ENCODE measurements around the gene PRSS8.
"Not testable (repeated sequence)": the region's sequence is repeated elsewhere in the genome, so short reads cannot be mapped to it uniquely, and the experiment has no call there.

Gene PRSS8

DNA sequence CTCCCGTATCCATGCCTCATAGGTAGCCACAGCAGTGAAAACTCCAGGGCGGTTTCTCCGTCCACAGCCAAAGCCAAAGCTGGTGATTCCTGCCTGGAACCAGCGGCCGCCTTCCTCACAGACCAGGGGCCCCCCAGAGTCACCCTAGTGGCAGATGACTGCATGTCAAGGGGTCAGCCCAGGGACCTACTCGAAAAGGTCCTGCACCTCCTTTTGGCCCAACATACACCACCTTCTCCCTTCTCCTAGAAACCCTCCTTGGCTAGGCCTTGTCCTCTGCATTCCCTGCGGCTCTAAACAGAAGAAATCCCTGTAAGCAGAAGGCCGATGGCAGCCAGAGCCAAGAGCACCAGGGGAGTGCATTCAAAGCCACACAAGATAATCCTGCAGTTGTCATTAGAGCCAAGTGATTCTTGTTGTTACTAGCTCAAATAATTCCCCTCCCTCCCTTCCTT, 8.2 kb upstream of the PRSS8 start:
- no peak for DNase-seq

DNA sequence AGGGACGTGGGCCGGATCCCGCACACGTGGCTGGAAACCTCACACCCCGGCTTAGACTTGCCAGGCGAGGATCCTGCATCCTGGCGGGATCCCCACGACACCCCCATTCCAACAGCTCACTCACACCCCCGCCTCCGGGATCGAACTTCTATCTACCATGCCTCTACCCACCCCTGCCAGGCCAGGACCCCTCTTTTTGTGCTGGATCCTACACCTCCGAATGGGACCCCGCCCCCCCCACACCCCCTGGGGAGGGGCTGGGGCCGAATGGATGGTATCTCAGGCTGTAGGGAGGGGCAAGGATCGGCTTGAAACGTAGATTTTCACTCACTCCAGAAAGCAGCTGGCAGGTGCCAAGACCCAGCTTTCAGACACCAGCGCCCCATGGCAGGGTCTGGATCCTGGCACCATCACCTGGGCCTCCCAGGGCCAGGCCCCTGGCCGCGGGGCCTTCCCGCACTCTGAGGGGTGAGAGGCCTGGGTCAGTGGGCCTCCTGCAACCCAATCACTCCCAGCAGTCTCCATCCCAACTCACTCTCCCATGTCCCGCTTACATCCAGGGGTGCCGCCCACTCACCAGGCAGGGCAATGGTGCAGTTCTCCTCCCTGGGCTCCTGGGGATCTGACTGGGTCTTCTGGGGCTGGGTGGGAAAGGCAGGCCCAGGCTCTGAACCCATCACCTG, 7.6 kb upstream of the PRSS8 start:
- DNase-seq = no peak

DNA sequence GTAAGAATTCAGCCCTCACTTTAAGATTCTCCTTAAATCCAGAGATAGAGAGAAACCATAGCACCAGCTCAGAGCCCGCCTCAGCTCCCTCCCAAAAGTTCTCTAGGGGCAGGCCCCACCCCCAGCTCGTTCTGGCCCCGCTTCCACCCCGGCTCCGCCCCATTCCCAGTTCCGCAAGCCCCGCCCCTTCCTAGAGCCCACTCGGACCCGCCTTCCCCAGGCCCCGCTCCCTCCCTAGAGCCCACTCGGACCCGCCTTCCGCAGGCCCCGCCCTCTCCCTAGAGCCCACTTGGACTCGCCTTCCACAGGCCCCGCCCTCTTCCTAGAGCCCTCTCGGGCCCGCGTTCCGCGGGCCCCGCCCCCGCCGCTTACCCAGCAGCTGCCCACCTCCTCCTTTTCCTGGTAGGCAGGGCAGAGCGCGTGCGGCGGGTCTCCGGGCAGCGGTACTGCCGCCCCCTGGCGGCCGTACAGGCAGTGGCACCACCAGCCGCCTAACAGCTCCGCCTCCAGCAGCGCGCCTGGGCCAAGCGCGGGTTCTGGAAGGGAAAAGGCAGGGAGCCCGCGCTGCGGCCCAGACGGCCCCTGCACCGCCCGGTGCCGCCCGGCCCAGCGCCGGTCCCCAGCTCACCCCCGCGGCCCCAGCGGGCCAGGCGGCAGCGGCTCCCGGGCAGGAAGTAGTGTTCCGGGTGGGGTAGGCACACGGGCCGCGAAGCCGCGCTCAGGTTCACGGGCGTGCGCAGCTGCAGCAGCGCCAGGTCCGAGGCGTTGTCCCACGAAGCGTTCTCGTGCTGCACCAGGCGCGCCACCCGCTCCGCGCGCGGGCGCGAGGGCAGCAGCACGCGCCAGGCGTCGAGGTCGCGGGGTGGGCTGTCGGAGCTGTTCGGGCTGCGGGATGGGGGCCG, 6.8 kb upstream of the PRSS8 start:
- DNase-seq = peak; percentile 97

DNA sequence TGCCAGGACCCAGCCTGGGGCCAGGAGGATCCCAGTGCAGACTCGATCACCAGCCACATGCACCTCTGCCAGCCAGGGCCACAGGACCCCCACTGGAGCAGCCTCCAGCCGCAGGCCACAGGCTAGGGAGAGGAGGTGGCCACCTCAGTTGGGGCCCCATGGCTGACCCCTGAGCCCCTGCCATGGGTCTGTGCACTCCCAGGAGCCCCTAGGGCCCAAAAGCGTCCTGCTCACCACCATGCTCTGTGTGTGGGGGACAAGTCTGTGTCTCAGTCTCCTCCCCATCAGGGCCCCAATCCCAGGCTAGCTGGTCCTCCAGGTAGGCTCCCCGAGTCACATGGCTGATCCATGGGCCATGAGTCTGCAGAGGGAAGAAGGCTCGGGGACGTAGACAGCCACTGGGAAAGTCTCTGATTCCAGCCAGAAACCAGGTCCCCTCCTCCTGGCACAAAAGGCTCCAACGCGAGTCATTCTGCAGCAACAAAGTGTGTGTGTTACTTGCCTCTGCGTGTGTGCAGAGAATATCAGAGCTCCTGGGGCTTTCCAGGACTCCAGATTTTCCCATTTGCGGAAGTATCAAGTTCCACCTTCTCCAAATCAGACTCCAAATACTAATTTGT, 6.1 kb upstream of the PRSS8 start:
- peak; percentile 81 for DNase-seq

GRCh38 chr16:31141071-31141469, 5.5 kb upstream of the PRSS8 start:
- DNase-seq = not testable (repeated sequence)

- DNase-seq = no peak
These were observed 3.4 kb upstream of the PRSS8 start for GRCh38 chr16:31138621-31139578.

GRCh38 chr16:31136822-31137499, 1.4 kb upstream of the PRSS8 start:
- DNase-seq = not testable (repeated sequence)

GRCh38 chr16:31136287-31136662, 748 bp upstream of the PRSS8 start:
- DNase-seq = no peak

DNA sequence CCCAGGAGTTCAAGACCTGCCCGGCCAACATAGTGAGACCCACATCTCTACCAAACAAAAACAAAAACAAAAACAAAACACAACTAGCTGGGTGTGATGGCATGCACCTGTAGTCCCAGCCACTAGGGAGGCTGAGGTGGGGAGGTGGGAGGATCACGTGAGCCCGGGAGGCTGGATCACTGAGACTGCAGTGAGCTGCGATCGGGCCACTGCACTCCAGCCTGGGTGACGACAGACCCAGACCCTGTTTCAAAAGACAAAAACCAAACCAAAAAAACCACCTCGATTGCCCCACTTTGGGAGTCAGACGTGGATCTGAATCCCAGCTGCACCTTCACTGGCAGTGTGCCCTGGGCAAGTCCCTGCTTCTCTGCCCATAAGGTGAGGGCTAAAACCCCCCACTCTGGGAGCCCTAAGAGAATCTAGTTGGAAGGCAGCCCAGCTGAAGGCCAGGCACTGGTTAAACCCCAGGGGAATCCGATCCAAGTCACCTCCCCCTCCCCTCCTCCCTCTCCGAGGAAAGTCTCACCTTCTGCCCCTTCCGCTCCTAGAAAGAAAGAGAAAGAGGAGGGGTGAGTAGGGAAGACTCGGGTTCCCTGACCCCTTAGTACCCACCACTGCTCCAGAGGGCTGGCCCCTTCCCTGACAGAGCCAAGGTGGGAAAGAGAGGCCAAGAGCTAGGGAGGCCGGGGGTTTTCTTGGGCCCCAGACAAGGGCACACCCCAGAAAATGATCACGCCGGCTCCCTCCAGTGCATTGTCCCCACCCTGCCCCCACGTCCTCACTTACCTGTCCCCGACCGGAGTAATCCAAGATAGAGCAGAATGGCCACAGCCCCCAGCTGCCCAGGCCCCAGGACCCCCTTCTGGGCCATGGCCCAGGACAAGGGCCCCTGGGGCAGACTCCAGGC, 647 bp downstream of the PRSS8 start:
- no peak for DNase-seq

- DNase-seq = no peak
These were observed 1.4 kb downstream of the PRSS8 start for GRCh38 chr16:31134091-31134571.

- DNase-seq = no peak
These were observed 2.5 kb downstream of the PRSS8 start for GRCh38 chr16:31133046-31133501.

- DNase-seq = no peak
These were observed 3.1 kb downstream of the PRSS8 start for GRCh38 chr16:31132303-31132979.

DNA sequence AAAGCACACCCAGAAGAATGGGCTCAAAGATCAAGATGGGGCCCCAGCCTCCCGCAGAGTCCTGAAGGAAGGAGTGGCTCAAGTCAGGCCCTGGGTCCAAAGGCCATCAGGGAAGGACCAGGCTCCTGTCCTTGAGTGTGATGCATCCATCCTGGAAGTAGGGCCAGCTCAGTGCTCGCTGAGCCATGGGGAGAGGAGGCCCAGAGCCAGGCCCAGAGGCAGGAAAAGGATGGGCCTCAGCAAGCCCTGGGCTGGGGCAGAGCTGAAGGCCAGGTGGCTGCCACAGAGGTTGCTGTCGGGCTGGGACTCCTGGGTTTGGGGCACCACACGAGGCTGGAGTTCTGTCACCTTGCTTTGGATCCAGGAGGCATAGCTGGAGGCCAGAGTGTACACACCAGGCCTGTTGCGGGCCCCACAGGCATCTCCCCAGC, 3.7 kb downstream of the PRSS8 start:
- no peak for DNase-seq

- no peak for DNase-seq
These were observed 4.1 kb downstream of the PRSS8 start for GRCh38 chr16:31131416-31131815.

GRCh38 chr16:31130899-31131298, 4.6 kb downstream of the PRSS8 start:
- no peak for DNase-seq

DNA sequence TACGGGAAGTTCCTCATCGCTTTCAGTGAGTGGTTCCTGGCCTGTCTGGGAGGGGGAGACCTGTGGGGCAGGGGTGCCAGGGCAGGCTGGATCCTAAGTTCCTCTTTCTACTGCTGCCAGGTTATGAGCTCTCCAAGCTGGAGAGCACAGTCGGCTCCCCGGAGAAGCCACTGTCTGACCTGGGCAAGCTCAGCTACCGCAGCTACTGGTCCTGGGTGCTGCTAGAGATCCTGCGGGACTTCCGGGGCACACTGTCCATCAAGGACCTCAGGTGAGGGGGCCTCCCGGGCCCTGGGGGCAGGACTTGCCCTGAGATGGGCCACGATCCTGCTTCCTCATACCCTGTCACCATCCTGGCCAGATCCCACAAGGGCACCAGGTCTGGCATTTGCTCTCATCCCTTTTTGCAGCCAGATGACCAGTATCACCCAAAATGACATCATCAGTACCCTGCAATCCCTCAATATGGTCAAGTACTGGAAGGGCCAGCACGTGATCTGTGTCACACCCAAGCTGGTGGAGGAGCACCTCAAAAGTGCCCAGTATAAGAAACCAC, 5.1 kb downstream of the PRSS8 start:
- DNase-seq = no peak

- no peak for DNase-seq
These were observed 5.8 kb downstream of the PRSS8 start for GRCh38 chr16:31129568-31130335.

GRCh38 chr16:31128711-31129567, 6.6 kb downstream of the PRSS8 start:
- peak; percentile 29 for DNase-seq
